CD14-positive monocyte (primary cell): ENCODE results near the gene LDLRAD4. TPM values are rescaled to one million over a fixed set of nuclear protein-coding genes. Genes with fewer than 3 reads are reported as not detected.
A peak's percentile ranks its signal among the peaks of the same experiment; 100 is the strongest.

Source experiments
- DNase-seq, 3 donors: peaks; one replicate each; pipeline ENCODE4 v3.0.0-alpha.2; 2011 to 2022
- H2AFZ ChIP-seq: 2 replicates; pipeline ENCODE4 v1.6.0; 2012; ENCODE audit warnings: mild to moderate bottlenecking, low read depth, low read length, inconsistent platforms; ENCODE audit not compliant: insufficient read depth, poor library complexity, severe bottlenecking
- H3K27ac ChIP-seq, 2 donors: 1 replicate in 1 of 2; 2 replicates in 1 of 2; pipeline ENCODE4 v1.5.1; 2012 to 2013; ENCODE audit warnings: low read length in 2 of 2, control low read depth in 1 of 2, inconsistent platforms in 1 of 2, low read depth in 1 of 2, mild to moderate bottlenecking in 1 of 2
- H3K27me3 ChIP-seq, 2 donors: one replicate each; pipeline versions ENCODE4 v1.6.0 to v1.6.1; 2011 to 2013; ENCODE audit warnings: low read length in 2 of 2; ENCODE audit not compliant: control insufficient read depth in 2 of 2, insufficient read depth in 2 of 2
- H3K36me3 ChIP-seq, 2 donors: replicated peaks in 1 of 2; 1 replicate in 1 of 2; 2 replicates in 1 of 2; pipeline versions ENCODE4 v1.5.1 to v1.6.1; 2012 to 2013; ENCODE audit warnings: low read length in 2 of 2, control low read depth in 1 of 2, inconsistent platforms in 1 of 2, mild to moderate bottlenecking in 1 of 2; ENCODE audit not compliant: insufficient read depth in 2 of 2, control insufficient read depth in 1 of 2
- H3K4me1 ChIP-seq, 2 donors: 1 replicate in 1 of 2; 2 replicates in 1 of 2; pipeline versions ENCODE4 v1.5.1 to v1.6.1; 2012 to 2013; ENCODE audit warnings: low read length in 2 of 2, control low read depth in 1 of 2, inconsistent platforms in 1 of 2, mild to moderate bottlenecking in 1 of 2, moderate library complexity in 1 of 2; ENCODE audit not compliant: insufficient read depth in 2 of 2, control insufficient read depth in 1 of 2
- H3K4me2 ChIP-seq: replicated peaks from 2 replicates; pipeline ENCODE3; 2012; ENCODE audit warnings: low read length, moderate library complexity, mild to moderate bottlenecking; ENCODE audit not compliant: poor library complexity, severe bottlenecking; ENCODE audit errors: extremely low read depth
- H3K4me3 ChIP-seq, 3 experiments: fragments of 200-600 bp in 1 of 3; sonication (generic) in 1 of 3; replicated peaks in 1 of 3; 1 replicate in 2 of 3; 2 replicates in 1 of 3; pipeline ENCODE4 v1.5.1; 2011 to 2013; ENCODE audit warnings: low read length in 3 of 3, mild to moderate bottlenecking in 3 of 3, control low read depth in 2 of 3, low read depth in 2 of 3, inconsistent platforms in 1 of 3, moderate library complexity in 1 of 3
- H3K79me2 ChIP-seq: 2 replicates; pipeline ENCODE4 v1.6.0; 2012; ENCODE audit warnings: mild to moderate bottlenecking, control low read depth, inconsistent platforms, low read length, moderate library complexity; ENCODE audit not compliant: insufficient read depth
- H3K9ac ChIP-seq: 2 replicates; pipeline ENCODE4 v1.6.0; 2017; ENCODE audit warnings: low read length, mild to moderate bottlenecking; ENCODE audit not compliant: insufficient read depth, poor library complexity, severe bottlenecking
- H3K9me3 ChIP-seq, 2 donors: replicated peaks in 1 of 2; 1 replicate in 1 of 2; 2 replicates in 1 of 2; pipeline versions ENCODE4 v1.5.1 to v1.6.1; 2012 to 2013; ENCODE audit warnings: low read length in 2 of 2, control low read depth in 1 of 2; ENCODE audit not compliant: control insufficient read depth in 1 of 2, insufficient read depth in 1 of 2
- H4K20me1 ChIP-seq: 2 replicates; pipeline ENCODE4 v1.6.0; 2012; ENCODE audit warnings: mild to moderate bottlenecking, low read length, control low read depth, moderate library complexity; ENCODE audit not compliant: insufficient read depth
- H3K27ac Mint-ChIP-seq, 7 donors: one replicate each; pipeline ENCODE4 v1.8.0; 2020; ENCODE audit warnings: mild to moderate bottlenecking in 7 of 7, mixed read lengths in 7 of 7, moderate library complexity in 6 of 7, inconsistent platforms in 2 of 7
- H3K27me3 Mint-ChIP-seq, 3 donors: one replicate each; pipeline ENCODE4 v1.8.0; 2021 to 2022; ENCODE audit warnings: low read depth in 3 of 3, mild to moderate bottlenecking in 3 of 3, mixed read lengths in 3 of 3, moderate library complexity in 3 of 3, inconsistent platforms in 1 of 3
- H3K36me3 Mint-ChIP-seq, 2 donors: one replicate each; pipeline ENCODE4 v1.8.0; 2020; ENCODE audit warnings: mixed read lengths in 2 of 2, inconsistent platforms in 1 of 2, mild to moderate bottlenecking in 1 of 2
- H3K4me1 Mint-ChIP-seq: one replicate; pipeline ENCODE4 v1.8.0; 2020; ENCODE audit warnings: mild to moderate bottlenecking, mixed read lengths
- H3K4me3 Mint-ChIP-seq, 2 donors: one replicate each; pipeline ENCODE4 v1.8.0; 2020; ENCODE audit warnings: mild to moderate bottlenecking in 2 of 2, mixed read lengths in 2 of 2, moderate library complexity in 1 of 2
- H3K9me3 Mint-ChIP-seq, 7 donors: one replicate each; pipeline ENCODE4 v1.8.0; 2020 to 2022; ENCODE audit warnings: mixed read lengths in 7 of 7, mild to moderate bottlenecking in 6 of 7, moderate library complexity in 6 of 7, inconsistent platforms in 2 of 7
- CTCF ChIP-seq: fragments of 200-600 bp; IDR thresholded peaks from one replicate; pipeline ENCODE4 v1.8.0; 2022; ENCODE audit warnings: antibody characterized with exemption, mild to moderate bottlenecking
- WGBS: methylation state at CpG from one replicate; pipeline ENCODE4 v1.1.5; 2013; ENCODE audit warnings: missing lambda C conversion rate; ENCODE audit not compliant: insufficient coverage; 5-methylcytosine and 5-hydroxymethylcytosine counted together
- intact Hi-C, 2 donors: fragments of 100-400 bp; cut with micrococcal nuclease; formaldehyde crosslinking; loops; one replicate each; pipeline versions ENCODE4 v1.15.0 to v1.15.1; 2023
- polyA plus RNA-seq, 3 donors: library from polyadenylated mRNA; depleted of rRNA in 1 of 3; unstranded in 2 of 3; stranded (reverse) in 1 of 3; fragments of 300-500 nt in 2 of 3; fragments of >200 nt in 1 of 3; fragmentation: Illumina TruSeq in 2 of 3; gene quantifications; 1 replicate in 2 of 3; 2 replicates in 1 of 3; pipeline ENCODE4 v1.2.3, GENCODE V29; 2012 to 2021

LDLRAD4 gene
- polyA plus RNA-seq, 3 donors: 13.5 to 15.4 (median 13.8) TPM

GRCh38 chr18:13242797-13243196 lies 24.2 kb downstream of the LDLRAD4 start:
- no peak for TF ChIP-seq CTCF
- Histone ChIP-seq H3K4me1 (no peaks in the 10 kb centered on the region), H4K20me1 (peaks cover 24% of the 10 kb centered on the region), H3K9ac (no peak overlapping the region), H3K9me3 (no peaks in the 10 kb centered on the region), H3K4me2 (no peak overlapping the region), H3K79me2 (no peaks in the 10 kb centered on the region), H3K36me3 (no peaks in the 10 kb centered on the region), H2AFZ (no peak overlapping the region), H3K27ac (no peak overlapping the region), H3K27me3 (no peaks in the 10 kb centered on the region), H3K4me3 (no peak overlapping the region)
- intact Hi-C loops: no loop called here
- no peak for DNase-seq
- Mint-ChIP-seq H3K27ac (no peak overlapping the region), H3K4me3 (no peak overlapping the region), H3K27me3 (peaks cover 0 to 4% (median 0%) of the 10 kb centered on the region in 3 donors), H3K4me1 (no peaks in the 10 kb centered on the region), H3K36me3 (no peaks in the 10 kb centered on the region), H3K9me3 (peaks cover 0 to 3% (median 0%) of the 10 kb centered on the region in 7 donors)
- no CpG with 5 or more reads among the region's 5 CpGs for WGBS

DNA sequence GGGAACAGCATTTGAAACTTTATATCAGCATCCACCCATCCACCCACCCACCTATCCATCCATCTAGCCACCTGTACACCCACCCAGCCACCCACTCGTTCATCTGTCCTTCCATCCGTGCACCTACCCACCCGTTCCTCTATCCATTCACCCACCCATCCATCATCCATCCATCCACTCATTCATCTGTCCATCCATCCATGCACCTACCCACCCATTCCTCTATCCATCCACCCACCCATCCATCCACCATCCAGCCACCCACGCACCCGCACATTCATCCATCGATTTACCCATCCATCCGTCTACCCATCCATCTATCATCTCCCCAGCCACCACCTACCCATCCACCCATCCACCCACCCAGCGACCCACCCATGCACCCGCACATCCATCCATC lies 24.8 kb downstream of the LDLRAD4 start:
- Mint-ChIP-seq H3K4me1 (no peaks in the 10 kb centered on the region), H3K9me3 (peaks cover 0 to 3% (median 0%) of the 10 kb centered on the region in 7 donors), H3K27ac (peak overlapping the region in 1 of 7 donors; percentile 2), H3K27me3 (peaks cover 0 to 4% (median 0%) of the 10 kb centered on the region in 3 donors), H3K36me3 (peaks cover 0 to 3% of the 10 kb centered on the region in 2 donors), H3K4me3 (no peak overlapping the region)
- Histone ChIP-seq H3K4me2 (no peak overlapping the region), H4K20me1 (peaks cover 18% of the 10 kb centered on the region), H2AFZ (no peak overlapping the region), H3K4me1 (no peaks in the 10 kb centered on the region), H3K27me3 (no peaks in the 10 kb centered on the region), H3K36me3 (no peaks in the 10 kb centered on the region), H3K27ac (no peak overlapping the region), H3K9ac (no peak overlapping the region), H3K79me2 (no peaks in the 10 kb centered on the region), H3K4me3 (no peak overlapping the region), H3K9me3 (no peaks in the 10 kb centered on the region)
- TF ChIP-seq CTCF: no peak
- 86% methylated on average over 9 of the region's 9 CpGs for WGBS
- DNase-seq: no peak
- intact Hi-C loops: no loop called here
